Measurements from ENCODE around the gene RB1. TPM values are rescaled to one million over a fixed set of nuclear protein-coding genes. Genes with fewer than 3 reads are reported as not detected.

The RB1 gene
- total and polyA plus RNA-seq, 2 donors (not counting 3 experiments of a cell fraction or from before 2014, with no cell fraction given): 8.0 to 41.2 TPM

DNA sequence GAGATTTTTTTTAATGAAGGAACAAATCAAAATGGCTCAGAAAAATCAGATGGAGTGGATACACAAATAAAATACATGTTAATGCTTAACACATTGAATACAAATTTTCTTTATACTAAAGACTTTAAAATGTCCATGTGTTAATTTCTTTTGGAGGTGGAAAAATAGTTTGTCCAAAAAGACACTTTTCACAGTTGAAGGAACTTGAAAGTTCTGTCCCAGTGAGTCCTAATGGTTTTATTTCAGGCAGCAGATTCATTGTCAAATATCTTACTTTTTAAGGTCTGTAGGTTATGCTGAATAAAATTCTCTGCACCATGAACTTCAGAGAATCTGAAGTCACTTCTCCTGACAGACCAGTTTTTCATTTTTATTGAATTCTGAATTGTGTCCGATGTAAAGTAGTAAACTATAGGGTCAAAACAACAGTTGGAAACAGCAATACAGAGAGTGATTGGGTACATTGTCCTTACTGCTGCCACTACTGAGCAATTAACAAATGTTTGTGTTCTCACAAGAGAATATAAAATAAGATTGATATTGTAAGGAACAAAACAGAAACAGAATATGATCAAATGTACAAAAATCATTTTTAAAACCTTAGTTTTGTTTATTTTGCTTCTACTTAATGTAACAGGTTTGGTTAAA lies 107.7 kb downstream of the RB1 start:
- TF ChIP-seq JUN (IDR thresholded peaks at IDR 0.05; ENCODE audit: borderline replicate concordance, insufficient read depth, insufficient read length, low read depth) (no peak), MYC (IDR thresholded peaks at IDR 0.05; ENCODE audit: low read depth, low read length) (no peak), EZH2 (IDR thresholded peaks at IDR 0.05; ENCODE audit: borderline replicate concordance, low read depth, low read length, severe bottlenecking) (no peak), POLR2A (IDR thresholded peaks at IDR 0.05; ENCODE audit: low read depth, low read length) (no peak), FOS (IDR thresholded peaks at IDR 0.05; ENCODE audit: borderline replicate concordance, insufficient read depth, low read length) (no peak), CTCF (IDR thresholded peaks at IDR 0.05; ENCODE audit: extremely low read depth in 1 of 2, insufficient read depth in 1 of 2, low read depth in 1 of 2, low read length in 2 of 2) (no peak), POLR2AphosphoS5 (IDR thresholded peaks at IDR 0.05; ENCODE audit: insufficient read depth, low read depth, low read length) (no peak), GATA2 (IDR thresholded peaks at IDR 0.05; ENCODE audit: insufficient read depth, insufficient read length, low read depth, low read length) (no peak), MAX (IDR thresholded peaks at IDR 0.05; ENCODE audit: insufficient read depth, insufficient read length) (no peak)
- Histone ChIP-seq H3K4me1 (ENCODE audit: control insufficient read depth, extremely low read depth, insufficient read depth, low read length) (peaks cover 17% of the 10 kb centered on the region), H3K4me3 (replicated peaks in 1 of 3; ENCODE audit: insufficient read depth in 1 of 3, low read depth in 1 of 3, low read length in 3 of 3) (peak overlapping the region; percentile 74 to 99 (median 76)), H3K4me2 (ENCODE audit: insufficient read depth, low read length) (peak overlapping the region; percentile 100), H4K20me1 (replicated peaks; ENCODE audit: control insufficient read depth, extremely low read depth, insufficient read depth, low read length) (no peaks in the 10 kb centered on the region), H3K9me3 (replicated peaks; ENCODE audit: control insufficient read depth, insufficient read depth, low read length) (no peaks in the 10 kb centered on the region), H3K27ac (ENCODE audit: insufficient read depth, low read depth, low read length) (peak overlapping the region; percentile 95), H3K9ac (replicated peaks; ENCODE audit: extremely low read depth, insufficient read depth, low read length) (peak overlapping the region; percentile 91), H2AFZ (ENCODE audit: low read depth, low read length) (no peak overlapping the region), H3K27me3 (ENCODE audit: control insufficient read depth in 2 of 2, insufficient read depth in 2 of 2, low read length in 2 of 2) (no peaks in the 10 kb centered on the region), H3K36me3 (ENCODE audit: control insufficient read depth in 2 of 2, extremely low read depth in 1 of 2, insufficient read depth in 2 of 2, low read length in 2 of 2) (no peaks in the 10 kb centered on the region), H3K79me2 (ENCODE audit: control insufficient read depth, insufficient read depth, low read length) (peaks cover 27% of the 10 kb centered on the region), H3K9me1 (replicated peaks; ENCODE audit: control insufficient read depth, extremely low read depth, insufficient read depth, low read length) (no peaks in the 10 kb centered on the region)
- POLR2A ChIA-PET: no interaction called here
- dilution Hi-C loops (cut with MboI; ENCODE audit: extremely low pct_ligation_motif_present, low sequenced_read_pairs) (no loop called here), intact Hi-C loops (cut with micrococcal nuclease) (loop anchor here (1.0 to 5.0 kb wide), 4 partner anchors 10 to 284 kb away; partner anchors contain the start of gene RB1)
- FAIRE-seq (no peak), DNase-seq (ENCODE audit: low read depth, low spot score) (peak; percentile 59)
- no TSS peak for BruUV-seq (replicated peaks)
- CTCF ChIA-PET: interaction anchor here (6.5 kb wide), 1 partner anchor 169 kb away, joined by 45 read pairs; no protein-coding TSS in a partner anchor

Data from endothelial cell of umbilical vein (primary cell).